ENCODE results near the gene COBLL1. TPM values are rescaled to one million over a fixed set of nuclear protein-coding genes. Genes with fewer than 3 reads are reported as not detected.

The COBLL1 gene
- total RNA-seq, 1 experiment from 2014 or later = 8.3 TPM

- no peak for DNase-seq (ENCODE audit: low read depth)
Observed at GRCh38 chr2:164821338-164821737, 20.3 kb downstream of the COBLL1 start.

GRCh38 chr2:164818149-164819136 lies 23.2 kb downstream of the COBLL1 start:
- no peak for DNase-seq (ENCODE audit: low read depth)

GRCh38 chr2:164816900-164817299 lies 24.7 kb downstream of the COBLL1 start:
- no peak for DNase-seq (ENCODE audit: low read depth)

- DNase-seq (ENCODE audit: low read depth) = no peak
Observed at GRCh38 chr2:164816046-164816445, 25.6 kb downstream of the COBLL1 start.

- DNase-seq (ENCODE audit: low read depth) = no peak
Observed at GRCh38 chr2:164815071-164815793, 26.4 kb downstream of the COBLL1 start.

DNA sequence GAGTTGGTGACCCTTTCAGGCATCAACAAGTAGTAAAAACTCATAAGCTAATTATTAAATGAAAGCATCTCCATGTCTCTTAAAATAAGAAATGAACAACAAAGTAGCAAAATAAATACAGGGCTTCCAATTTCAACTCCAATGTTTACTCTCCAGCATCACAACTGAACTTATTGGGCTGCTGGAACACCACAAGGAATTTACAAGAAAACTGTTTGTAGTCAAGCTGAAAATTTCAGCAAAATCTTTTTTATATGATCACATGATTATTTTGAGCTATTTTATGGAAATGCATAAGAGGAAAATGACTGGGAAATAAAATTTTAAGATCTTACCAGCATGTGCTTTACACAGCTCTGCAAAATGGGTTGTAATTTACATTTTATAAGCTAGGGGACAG lies 28.1 kb downstream of the COBLL1 start:
- no peak for DNase-seq (ENCODE audit: low read depth)

GRCh38 chr2:164812378-164812777 lies 29.2 kb downstream of the COBLL1 start:
- DNase-seq (ENCODE audit: low read depth) = no peak

DNA sequence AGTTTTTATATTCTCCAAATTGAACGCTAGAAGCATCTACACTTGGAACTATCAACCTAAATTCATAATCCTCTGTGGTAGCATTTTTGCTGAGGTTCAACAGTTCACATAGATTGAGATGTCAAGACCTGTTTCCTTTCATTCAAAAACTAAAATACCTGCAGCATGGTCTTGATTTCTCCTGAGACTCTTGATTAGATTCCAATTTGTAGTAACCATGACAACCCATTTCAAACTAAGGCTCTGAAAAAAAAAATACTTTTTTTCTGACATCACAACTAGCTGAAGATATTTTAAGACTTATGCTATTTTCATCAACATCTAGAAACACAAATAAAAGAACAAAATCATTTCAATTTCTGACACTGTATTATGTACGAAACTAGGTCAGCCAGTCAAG lies 29.8 kb downstream of the COBLL1 start:
- no peak for DNase-seq (ENCODE audit: low read depth)

- DNase-seq (ENCODE audit: low read depth) = no peak
Observed at GRCh38 chr2:164810843-164811242, 30.8 kb downstream of the COBLL1 start.

DNA sequence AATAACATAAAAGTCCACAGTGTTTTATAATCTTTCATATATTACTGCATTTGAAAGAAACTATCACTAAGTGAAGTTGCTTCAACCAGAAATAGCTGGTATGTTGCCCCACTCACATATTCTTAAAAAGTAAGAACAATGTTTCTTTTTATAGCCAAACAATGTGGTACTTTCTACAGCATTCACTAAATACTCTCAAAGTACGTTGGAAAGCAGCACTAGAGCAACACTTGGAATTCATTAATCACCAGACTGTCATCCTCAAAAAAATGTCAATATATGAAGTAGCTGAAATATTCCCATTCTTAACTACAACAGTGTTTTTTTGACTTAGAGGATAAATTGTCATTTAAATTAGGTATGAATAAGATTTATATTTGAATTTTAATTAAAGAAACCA lies 32.8 kb downstream of the COBLL1 start:
- DNase-seq (ENCODE audit: low read depth) = no peak

DNA sequence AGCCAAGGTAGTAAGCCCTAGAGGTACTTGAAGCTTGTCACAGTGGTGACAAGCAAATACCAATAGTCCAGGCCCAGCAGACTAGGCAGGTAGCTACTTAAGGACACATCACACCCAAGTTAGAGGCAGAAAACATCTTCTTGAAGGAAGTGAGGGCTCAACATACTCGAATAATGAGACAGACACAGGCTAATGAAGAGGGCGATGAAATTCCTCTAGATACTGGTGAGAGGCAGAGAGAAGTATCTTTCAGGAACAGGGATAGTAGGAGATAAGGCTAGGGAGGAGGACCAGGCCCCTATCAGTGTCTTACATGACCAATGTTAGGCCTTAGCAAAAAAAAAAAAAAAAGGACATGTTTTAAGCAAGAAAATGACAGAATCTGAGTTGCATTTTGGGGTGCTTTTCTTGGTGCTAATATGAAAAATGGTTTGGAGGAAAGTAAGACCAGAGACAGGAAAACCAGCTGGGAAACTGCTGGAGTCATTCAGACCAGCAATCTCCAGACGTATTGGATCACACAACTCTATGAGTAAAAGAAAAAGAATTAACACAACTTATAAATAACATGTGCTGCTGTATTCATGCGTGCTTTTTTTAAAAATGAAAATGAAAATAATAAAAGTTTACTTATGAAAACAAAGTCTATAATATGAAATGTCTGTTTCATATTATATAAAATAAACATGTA lies 37.7 kb downstream of the COBLL1 start:
- DNase-seq (ENCODE audit: low read depth) = no peak

GRCh38 chr2:164802095-164802707 lies 39.4 kb downstream of the COBLL1 start:
- no peak for DNase-seq (ENCODE audit: low read depth)

DNA sequence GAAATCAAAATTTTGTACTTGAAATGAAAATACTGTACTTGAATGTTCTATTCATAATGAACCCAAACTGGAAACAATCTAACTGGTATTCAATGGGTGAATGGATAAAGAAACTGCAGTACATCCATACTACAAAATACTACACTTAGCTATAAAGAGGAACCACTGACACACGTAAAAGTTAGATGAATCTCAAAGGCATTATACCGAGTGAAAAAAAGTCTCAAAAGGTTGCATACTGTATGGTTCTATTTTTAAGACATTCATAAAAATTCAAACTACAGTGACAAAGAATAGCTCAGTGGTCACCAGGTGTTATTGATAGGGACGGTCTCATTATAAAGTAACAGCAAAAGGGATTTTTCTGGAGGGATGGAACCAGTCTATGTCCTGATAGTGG lies 41.1 kb downstream of the COBLL1 start:
- no peak for DNase-seq (ENCODE audit: low read depth)

GRCh38 chr2:164797627-164798026 lies 44.0 kb downstream of the COBLL1 start:
- DNase-seq (ENCODE audit: low read depth) = no peak

GRCh38 chr2:164796999-164797398 lies 44.6 kb downstream of the COBLL1 start:
- no peak for DNase-seq (ENCODE audit: low read depth)

DNA sequence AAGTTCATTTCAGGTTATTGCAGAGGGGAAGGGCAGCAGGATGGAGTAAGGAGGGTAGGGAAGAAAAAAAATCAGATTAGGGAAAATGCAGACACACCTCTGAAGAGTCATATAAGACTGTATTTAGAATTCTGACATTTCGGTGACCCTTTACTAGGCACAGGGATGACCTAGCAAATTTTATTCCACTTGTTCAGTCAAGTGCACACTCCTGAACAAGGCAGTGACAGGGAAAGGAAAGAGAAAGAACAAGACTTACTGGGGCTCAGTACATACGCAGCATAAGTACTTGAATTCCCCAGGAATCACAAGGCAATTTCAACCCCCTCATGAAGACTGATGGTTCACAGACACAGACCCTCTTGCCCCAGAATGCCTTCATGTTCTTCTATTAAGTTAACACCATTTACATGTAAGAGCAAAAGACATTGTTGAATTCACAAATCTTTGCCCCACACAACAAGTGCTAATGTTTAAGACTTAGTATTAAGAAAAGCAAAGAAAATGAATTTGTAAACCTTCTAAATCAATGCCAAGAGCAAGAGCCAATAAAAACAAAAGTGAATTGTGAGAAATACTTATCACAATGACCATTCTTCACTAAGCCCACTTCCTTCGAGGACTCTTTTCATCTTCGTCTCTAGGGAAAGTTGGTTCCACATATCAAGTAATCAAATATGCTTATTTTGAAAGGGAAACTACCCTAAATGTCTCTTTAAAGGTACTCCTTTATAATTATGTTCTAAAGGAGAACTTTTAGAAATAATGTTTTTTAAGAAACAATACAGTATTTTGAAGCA lies 47.0 kb downstream of the COBLL1 start:
- DNase-seq (ENCODE audit: low read depth) = no peak

DNA sequence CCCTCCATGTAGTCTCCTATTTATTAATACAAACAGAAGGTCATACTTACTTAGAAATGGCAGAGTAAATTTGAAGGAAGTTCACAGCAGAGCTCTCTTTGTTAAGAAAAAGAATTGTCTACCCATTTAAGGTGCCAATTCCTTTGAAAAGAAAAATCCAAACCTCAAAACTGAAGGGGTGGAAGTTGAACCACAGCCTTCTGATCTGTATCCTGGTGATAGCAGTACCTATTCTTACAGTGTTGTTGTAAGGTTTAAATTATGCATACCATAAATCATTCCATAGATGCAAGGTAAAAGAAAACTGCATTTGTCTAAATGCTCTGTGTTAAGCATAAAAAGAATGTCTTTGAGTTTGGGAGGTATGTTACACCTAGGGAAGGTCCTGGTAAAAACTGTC lies 47.6 kb downstream of the COBLL1 start:
- no peak for DNase-seq (ENCODE audit: low read depth)

GRCh38 chr2:164793529-164793928 lies 48.1 kb downstream of the COBLL1 start:
- no peak for DNase-seq (ENCODE audit: low read depth)

DNA sequence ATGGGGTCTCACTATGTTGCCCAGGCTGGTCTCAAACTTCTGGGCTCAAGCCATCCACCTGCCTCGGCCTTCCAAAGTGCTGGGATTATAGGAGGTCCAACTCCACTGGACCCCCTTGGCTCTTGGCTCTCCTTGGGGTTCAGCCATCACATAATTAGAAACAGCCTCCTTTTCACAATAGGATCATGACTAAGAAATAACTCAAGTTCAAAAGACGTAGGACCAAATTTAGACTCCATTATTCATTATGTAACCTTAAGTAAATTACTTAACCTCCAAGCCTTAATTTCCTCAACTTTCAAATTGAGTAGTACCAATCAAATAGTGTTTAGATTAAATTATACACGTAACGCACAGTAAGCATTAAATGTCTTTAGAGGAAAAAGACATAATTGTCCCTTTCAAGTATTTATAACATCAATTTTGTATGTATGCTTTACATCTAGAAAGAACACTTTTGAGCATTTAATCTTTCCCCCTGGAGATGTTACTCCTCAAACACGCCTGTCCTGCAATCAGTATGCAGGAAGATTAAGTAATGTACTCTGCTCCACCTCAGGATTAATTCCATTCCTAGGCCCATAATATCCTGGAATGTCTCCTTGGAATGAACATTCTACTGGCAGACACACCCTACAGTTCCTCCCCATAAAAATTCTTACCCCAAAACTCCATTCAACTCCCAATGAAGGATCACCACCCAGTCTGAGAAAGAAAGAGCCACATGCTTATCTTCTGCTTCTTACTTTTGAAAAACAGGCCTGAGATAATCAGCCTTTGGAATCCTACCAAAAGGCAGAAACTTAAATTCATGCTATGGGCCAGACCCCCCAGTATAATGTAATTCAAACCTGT lies 49.1 kb downstream of the COBLL1 start:
- DNase-seq (ENCODE audit: low read depth) = no peak

DNA sequence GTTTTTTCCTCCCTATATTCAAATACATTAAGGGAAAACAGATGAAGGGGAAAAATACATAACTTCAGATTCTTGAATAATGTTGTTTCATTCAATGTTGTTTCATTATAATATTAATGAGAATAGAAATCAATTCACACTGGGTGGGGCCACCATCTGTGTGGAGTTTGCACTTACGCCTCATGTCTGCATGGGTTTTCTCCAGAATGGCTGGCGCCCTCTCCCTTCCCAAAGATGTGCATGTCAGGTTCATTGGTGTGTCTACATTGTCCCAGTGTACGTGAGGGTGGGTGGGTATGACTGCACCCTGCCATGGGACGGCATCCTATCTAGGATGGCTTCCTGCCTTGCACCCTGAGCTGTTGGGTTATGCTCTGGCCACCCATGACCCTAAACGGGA lies 51.7 kb downstream of the COBLL1 start:
- no peak for DNase-seq (ENCODE audit: low read depth)
